ENCODE measurements around the gene USP34. TPM values are rescaled to one million over a fixed set of nuclear protein-coding genes. Genes with fewer than 3 reads are reported as not detected.

Gene USP34
- total and polyA plus RNA-seq, 7 experiments from 2014 or later, result 15.3 to 186 (median 164) TPM

GRCh38 chr2:61423714-61424113, 47.2 kb downstream of the USP34 start:
- Mint-ChIP-seq H3K27ac (peak overlapping the region in 3 of 9 donors; percentile 73 to 99 (median 92)), H3K9me3 (no peaks in the 10 kb centered on the region), H3K4me1 (peaks cover 54 to 91% (median 84%) of the 10 kb centered on the region in 7 donors), H3K4me3 (no peak overlapping the region), H3K27me3 (no peaks in the 10 kb centered on the region), H3K36me3 (peaks cover 0 to 3% (median 2%) of the 10 kb centered on the region in 5 donors)
- no peaks in the 10 kb centered on the region for H3K27me3 ChIP-seq (ENCODE audit: control insufficient read depth in 2 of 2, insufficient read depth in 2 of 2, low read length in 2 of 2)
- H3K36me3 ChIP-seq (ENCODE audit: control insufficient read depth in 2 of 3, insufficient read depth in 3 of 3, low read length in 3 of 3), result peaks cover 0 to 5% (median 0%) of the 10 kb centered on the region in 3 experiments
- ATAC-seq, result no peak
- no peak for DNase-seq
- H3K4me3 ChIP-seq (ENCODE audit: low read length), result no peak overlapping the region
- H3K27ac ChIP-seq (ENCODE audit: low read depth, low read length), result peak overlapping the region; percentile 31
- peaks cover 28 to 48% of the 10 kb centered on the region in 2 donors for H3K4me1 ChIP-seq (ENCODE audit: control insufficient read depth in 2 of 2, insufficient read depth in 2 of 2, low read length in 2 of 2)
- no peaks in the 10 kb centered on the region for H3K9me3 ChIP-seq (ENCODE audit: control insufficient read depth in 2 of 3, low read length in 3 of 3)
- POLR2A ChIA-PET, result no interaction called here
- intact Hi-C loops (cut with micrococcal nuclease), result loop anchor here (2.0 to 10.0 kb wide), 2 partner anchors 241 to 475 kb away; no protein-coding TSS in a partner anchor
- CTCF ChIA-PET, result no interaction called here

GRCh38 chr2:61421611-61422010, 49.3 kb downstream of the USP34 start:
- H3K36me3 Mint-ChIP-seq, result peaks cover 0 to 4% (median 0%) of the 10 kb centered on the region in 5 donors
- ATAC-seq, result no peak
- peak overlapping the region in 9 of 10 donors; percentile 1 to 66 (median 47) for H3K4me3 Mint-ChIP-seq
- H3K9me3 Mint-ChIP-seq, result no peaks in the 10 kb centered on the region
- POLR2A ChIA-PET, result interaction anchor here (2.7 kb wide), 1 partner anchor 116 kb away, joined by 14 read pairs; the partner anchor contains the start of gene XPO1
- Histone ChIP-seq H3K27ac (ENCODE audit: low read depth, low read length) (peak overlapping the region; percentile 30), H3K4me1 (ENCODE audit: control insufficient read depth in 2 of 2, insufficient read depth in 2 of 2, low read length in 2 of 2) (peaks cover 27 to 46% of the 10 kb centered on the region in 2 donors), H3K4me3 (ENCODE audit: low read length) (no peak overlapping the region), H3K9me3 (ENCODE audit: control insufficient read depth in 2 of 3, low read length in 3 of 3) (no peaks in the 10 kb centered on the region), H3K27me3 (ENCODE audit: control insufficient read depth in 2 of 2, insufficient read depth in 2 of 2, low read length in 2 of 2) (no peaks in the 10 kb centered on the region), H3K36me3 (ENCODE audit: control insufficient read depth in 2 of 3, insufficient read depth in 3 of 3, low read length in 3 of 3) (peaks cover 0 to 12% (median 0%) of the 10 kb centered on the region in 3 experiments)
- H3K27ac Mint-ChIP-seq, result peak overlapping the region in 8 of 9 donors; percentile 43 to 99 (median 70)
- no peaks in the 10 kb centered on the region for H3K27me3 Mint-ChIP-seq
- DNase-seq, result peak in 7 of 9 donors; percentile 4 to 50 (median 34)
- H3K4me1 Mint-ChIP-seq, result peaks cover 44 to 78% (median 70%) of the 10 kb centered on the region in 7 donors
- CTCF ChIA-PET, result interaction anchor here (1.5 kb wide), 1 partner anchor 15 kb away, joined by 6 read pairs; no protein-coding TSS in a partner anchor
- intact Hi-C loops (cut with micrococcal nuclease), result loop anchor here in 1 of 2 donors (10.0 kb wide), 1 partner anchor 243 kb away; no protein-coding TSS in a partner anchor

GRCh38 chr2:61420991-61421544, 49.8 kb downstream of the USP34 start:
- Histone ChIP-seq H3K36me3 (ENCODE audit: control insufficient read depth in 2 of 3, insufficient read depth in 3 of 3, low read length in 3 of 3) (peaks cover 0 to 13% (median 0%) of the 10 kb centered on the region in 3 experiments), H3K27me3 (ENCODE audit: control insufficient read depth in 2 of 2, insufficient read depth in 2 of 2, low read length in 2 of 2) (no peaks in the 10 kb centered on the region), H3K27ac (ENCODE audit: low read depth, low read length) (peak overlapping the region; percentile 30), H3K4me1 (ENCODE audit: control insufficient read depth in 2 of 2, insufficient read depth in 2 of 2, low read length in 2 of 2) (peaks cover 21 to 41% of the 10 kb centered on the region in 2 donors), H3K9me3 (ENCODE audit: control insufficient read depth in 2 of 3, low read length in 3 of 3) (no peaks in the 10 kb centered on the region), H3K4me3 (ENCODE audit: low read length) (no peak overlapping the region)
- H3K4me1 Mint-ChIP-seq, result peaks cover 38 to 73% (median 65%) of the 10 kb centered on the region in 7 donors
- ChIA-PET CTCF (interaction anchor here (1.5 kb wide), 1 partner anchor 16 kb away, joined by 6 read pairs; no protein-coding TSS in a partner anchor), POLR2A (interaction anchor here (2.7 kb wide), 1 partner anchor 117 kb away, joined by 14 read pairs; the partner anchor contains the start of gene XPO1)
- peaks cover 0 to 4% (median 0%) of the 10 kb centered on the region in 5 donors for H3K36me3 Mint-ChIP-seq
- peak overlapping the region in 8 of 9 donors; percentile 43 to 99 (median 76) for H3K27ac Mint-ChIP-seq
- DNase-seq (no peak), ATAC-seq (peak; percentile 42)
- no peaks in the 10 kb centered on the region for H3K27me3 Mint-ChIP-seq
- H3K4me3 Mint-ChIP-seq, result peak overlapping the region in 7 of 10 donors; percentile 26 to 66 (median 52)
- intact Hi-C loops (cut with micrococcal nuclease), result loop anchor here in 1 of 2 donors (10.0 kb wide), 1 partner anchor 244 kb away; no protein-coding TSS in a partner anchor
- no peaks in the 10 kb centered on the region for H3K9me3 Mint-ChIP-seq

- ChIA-PET CTCF (no interaction called here), POLR2A (no interaction called here)
- peaks cover 0 to 4% (median under 1%) of the 10 kb centered on the region in 5 donors for H3K36me3 Mint-ChIP-seq
- no peak overlapping the region for H3K4me3 Mint-ChIP-seq
- no peak for ATAC-seq
- no peak overlapping the region for H3K27ac ChIP-seq (ENCODE audit: low read depth, low read length)
- H3K27me3 Mint-ChIP-seq, result no peaks in the 10 kb centered on the region
- no peaks in the 10 kb centered on the region for H3K9me3 Mint-ChIP-seq
- H3K4me3 ChIP-seq (ENCODE audit: low read length), result no peak overlapping the region
- peaks cover 34 to 71% (median 58%) of the 10 kb centered on the region in 7 donors for H3K4me1 Mint-ChIP-seq
- intact Hi-C loops (cut with micrococcal nuclease), result no loop called here
- no peaks in the 10 kb centered on the region for H3K27me3 ChIP-seq (ENCODE audit: control insufficient read depth in 2 of 2, insufficient read depth in 2 of 2, low read length in 2 of 2)
- DNase-seq, result no peak
- H3K27ac Mint-ChIP-seq, result peak overlapping the region in 2 of 9 donors; percentile 15 to 54
- H3K9me3 ChIP-seq (ENCODE audit: control insufficient read depth in 2 of 3, low read length in 3 of 3), result no peaks in the 10 kb centered on the region
- H3K36me3 ChIP-seq (ENCODE audit: control insufficient read depth in 2 of 3, insufficient read depth in 3 of 3, low read length in 3 of 3), result peaks cover 0 to 13% (median 0%) of the 10 kb centered on the region in 3 experiments
- peaks cover 20 to 32% of the 10 kb centered on the region in 2 donors for H3K4me1 ChIP-seq (ENCODE audit: control insufficient read depth in 2 of 2, insufficient read depth in 2 of 2, low read length in 2 of 2)
These were observed 51.3 kb downstream of the USP34 start for GRCh38 chr2:61419570-61419969.

- H3K4me1 ChIP-seq (ENCODE audit: control insufficient read depth in 2 of 2, insufficient read depth in 2 of 2, low read length in 2 of 2), result peaks cover 20 to 29% of the 10 kb centered on the region in 2 donors
- H3K9me3 ChIP-seq (ENCODE audit: control insufficient read depth in 2 of 3, low read length in 3 of 3), result no peaks in the 10 kb centered on the region
- peaks cover 0 to 8% (median 4%) of the 10 kb centered on the region in 5 donors for H3K36me3 Mint-ChIP-seq
- no peaks in the 10 kb centered on the region for H3K27me3 Mint-ChIP-seq
- DNase-seq, result no peak
- H3K9me3 Mint-ChIP-seq, result no peaks in the 10 kb centered on the region
- H3K36me3 ChIP-seq (ENCODE audit: control insufficient read depth in 2 of 3, insufficient read depth in 3 of 3, low read length in 3 of 3), result peaks cover 0 to 13% (median 0%) of the 10 kb centered on the region in 3 experiments
- CTCF ChIA-PET, result interaction anchor here (0.7 kb wide), 1 partner anchor 58 kb away, joined by 5 read pairs; no protein-coding TSS in a partner anchor
- peaks cover 34 to 71% (median 58%) of the 10 kb centered on the region in 7 donors for H3K4me1 Mint-ChIP-seq
- H3K4me3 ChIP-seq (ENCODE audit: low read length), result no peak overlapping the region
- POLR2A ChIA-PET, result interaction anchor here (1.1 kb wide), 1 partner anchor 111 kb away, joined by 5 read pairs; no protein-coding TSS in a partner anchor
- H3K4me3 Mint-ChIP-seq, result peak overlapping the region in 1 of 10 donors; percentile 16
- no peaks in the 10 kb centered on the region for H3K27me3 ChIP-seq (ENCODE audit: control insufficient read depth in 2 of 2, insufficient read depth in 2 of 2, low read length in 2 of 2)
- no peak overlapping the region for H3K27ac ChIP-seq (ENCODE audit: low read depth, low read length)
- no peak overlapping the region for H3K27ac Mint-ChIP-seq
- intact Hi-C loops (cut with micrococcal nuclease), result no loop called here
- peak; percentile 37 for ATAC-seq
These were observed 51.8 kb downstream of the USP34 start for GRCh38 chr2:61419129-61419528.

GRCh38 chr2:61416871-61417645, 53.8 kb downstream of the USP34 start:
- no peaks in the 10 kb centered on the region for H3K9me3 Mint-ChIP-seq
- no peak overlapping the region for H3K27ac Mint-ChIP-seq
- DNase-seq (no peak), ATAC-seq (no peak)
- H3K36me3 Mint-ChIP-seq, result peaks cover 0 to 12% (median 4%) of the 10 kb centered on the region in 5 donors
- ChIA-PET CTCF (no interaction called here), POLR2A (interaction anchor here (0.6 kb wide), 1 partner anchor 123 kb away, joined by 3 read pairs; no protein-coding TSS in a partner anchor)
- no peak overlapping the region for H3K27ac ChIP-seq (ENCODE audit: low read depth, low read length)
- H3K4me3 ChIP-seq (ENCODE audit: low read length), result no peak overlapping the region
- H3K9me3 ChIP-seq (ENCODE audit: control insufficient read depth in 2 of 3, low read length in 3 of 3), result no peaks in the 10 kb centered on the region
- peaks cover 0 to 13% (median 0%) of the 10 kb centered on the region in 3 experiments for H3K36me3 ChIP-seq (ENCODE audit: control insufficient read depth in 2 of 3, insufficient read depth in 3 of 3, low read length in 3 of 3)
- peaks cover 20 to 21% of the 10 kb centered on the region in 2 donors for H3K4me1 ChIP-seq (ENCODE audit: control insufficient read depth in 2 of 2, insufficient read depth in 2 of 2, low read length in 2 of 2)
- intact Hi-C loops (cut with micrococcal nuclease), result no loop called here
- H3K4me1 Mint-ChIP-seq, result peaks cover 27 to 56% (median 45%) of the 10 kb centered on the region in 7 donors
- H3K4me3 Mint-ChIP-seq, result no peak overlapping the region
- H3K27me3 ChIP-seq (ENCODE audit: control insufficient read depth in 2 of 2, insufficient read depth in 2 of 2, low read length in 2 of 2), result no peaks in the 10 kb centered on the region
- H3K27me3 Mint-ChIP-seq, result no peaks in the 10 kb centered on the region

Measured in naive thymus-derived CD4-positive, alpha-beta T cell (primary cell).